Neural crest cell (in vitro differentiated cells): Measurements from ENCODE around the gene DLG5. TPM values are rescaled to one million over a fixed set of nuclear protein-coding genes. Genes with fewer than 3 reads are reported as not detected.

Experiments used
- DNase-seq: peaks from one replicate; pipeline ENCODE4 v3.0.0; 2021; ENCODE audit warnings: low read depth, mixed read lengths, low spot score
- H3K27ac Mint-ChIP-seq: one replicate; pipeline ENCODE4 v1.8.0; 2021; ENCODE audit warnings: mild to moderate bottlenecking, mixed read lengths; ENCODE audit not compliant: unreplicated experiment
- H3K27me3 Mint-ChIP-seq: 2 replicates; pipeline ENCODE4 v1.8.0; 2021; ENCODE audit warnings: low read depth, mild to moderate bottlenecking, mixed read lengths
- H3K36me3 Mint-ChIP-seq: 2 replicates; pipeline ENCODE4 v1.8.0; 2021; ENCODE audit warnings: low read depth, mild to moderate bottlenecking, mixed read lengths
- H3K4me1 Mint-ChIP-seq: 2 replicates; pipeline ENCODE4 v1.8.0; 2021; ENCODE audit warnings: mixed read lengths
- H3K4me3 Mint-ChIP-seq: one replicate; pipeline ENCODE4 v1.8.0; 2021; ENCODE audit warnings: mild to moderate bottlenecking, mixed read lengths
- H3K9me3 Mint-ChIP-seq: 2 replicates; pipeline ENCODE4 v1.8.0; 2021; ENCODE audit warnings: mixed read lengths
- CTCF ChIP-seq: fragments of 200-600 bp; sonication (generic); conservative IDR thresholded peaks from 2 replicates; pipeline ENCODE4 v1.5.0; 2021; ENCODE audit warnings: antibody characterized with exemption, mild to moderate bottlenecking
- total RNA-seq: library from RNA; stranded (reverse); gene quantifications from 2 replicates; pipeline ENCODE4 v1.2.1, GENCODE V29; 2021

DLG5 gene
- total RNA-seq, 1 donor from 2014 or later = 87.3 TPM

GRCh38 chr10:77823811-77824542 is 102.6 kb downstream of the DLG5 start:
- Mint-ChIP-seq H3K36me3 (peaks cover 13% of the 10 kb centered on the region), H3K27ac (no peak overlapping the region), H3K4me3 (no peak overlapping the region), H3K27me3 (no peaks in the 10 kb centered on the region), H3K9me3 (no peaks in the 10 kb centered on the region), H3K4me1 (peaks cover 5% of the 10 kb centered on the region)
- DNase-seq = no peak
- TF ChIP-seq CTCF = no peak

DNA sequence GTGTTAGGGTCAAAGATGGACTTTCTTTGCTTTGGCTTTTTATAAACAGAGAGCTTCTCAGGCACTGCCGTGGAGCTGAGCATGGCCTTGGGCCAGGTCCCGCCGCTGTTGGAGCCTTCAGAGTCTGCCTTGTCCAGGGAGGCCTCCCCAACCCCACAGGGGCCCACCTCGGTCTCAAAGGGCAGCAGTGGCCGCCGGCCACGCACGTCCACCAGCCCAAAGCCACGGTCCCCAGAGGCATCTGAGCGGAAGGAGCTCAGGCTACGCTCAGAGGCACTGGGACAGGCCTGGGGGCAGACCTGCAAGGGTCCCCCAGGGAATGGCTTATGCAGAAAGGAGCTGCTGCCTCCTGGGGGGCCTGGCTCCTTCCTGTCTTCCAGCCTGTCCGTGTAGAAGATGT is 105.0 kb downstream of the DLG5 start:
- H3K4me1 Mint-ChIP-seq = peaks cover 5% of the 10 kb centered on the region
- DNase-seq = no peak
- no peaks in the 10 kb centered on the region for H3K27me3 Mint-ChIP-seq
- H3K4me3 Mint-ChIP-seq = no peak overlapping the region
- no peak for TF ChIP-seq CTCF
- H3K36me3 Mint-ChIP-seq = peaks cover 11% of the 10 kb centered on the region
- no peaks in the 10 kb centered on the region for H3K9me3 Mint-ChIP-seq
- H3K27ac Mint-ChIP-seq = peak overlapping the region; percentile 3

DNA sequence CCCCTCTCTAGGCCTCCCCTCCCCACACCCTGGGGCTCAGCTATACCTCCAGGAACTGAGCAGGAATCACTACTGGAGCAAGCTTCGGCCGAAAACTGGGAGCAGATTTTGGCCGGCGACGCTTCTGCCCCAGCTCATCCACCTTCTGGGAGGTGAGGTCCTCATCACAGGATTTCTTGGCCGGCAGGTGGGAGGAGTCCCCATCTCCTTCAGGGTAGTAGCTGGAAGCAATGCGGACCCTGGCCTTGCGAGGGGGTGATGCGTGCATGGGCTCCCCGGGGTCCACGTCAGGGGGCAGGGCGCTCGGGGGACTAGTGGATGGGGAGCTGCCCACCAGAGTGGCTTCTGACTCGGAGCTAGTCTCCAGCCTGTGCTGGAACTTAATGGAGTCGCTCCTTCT is 105.5 kb downstream of the DLG5 start:
- H3K27me3 Mint-ChIP-seq = no peaks in the 10 kb centered on the region
- H3K36me3 Mint-ChIP-seq = peaks cover 10% of the 10 kb centered on the region
- H3K9me3 Mint-ChIP-seq = no peaks in the 10 kb centered on the region

GRCh38 chr10:77820349-77820748 is 106.2 kb downstream of the DLG5 start:
- Mint-ChIP-seq H3K36me3 (peaks cover 8% of the 10 kb centered on the region), H3K9me3 (no peaks in the 10 kb centered on the region), H3K4me3 (no peak overlapping the region), H3K27ac (peak overlapping the region; percentile 57), H3K27me3 (no peaks in the 10 kb centered on the region), H3K4me1 (no peaks in the 10 kb centered on the region)
- TF ChIP-seq CTCF = no peak
- DNase-seq = no peak

More for the DNA sequence above, 105.5 kb downstream of the DLG5 start:
- TF ChIP-seq CTCF = no peak
- Mint-ChIP-seq H3K4me1 (peaks cover 2% of the 10 kb centered on the region), H3K4me3 (no peak overlapping the region), H3K27ac (no peak overlapping the region)
- no peak for DNase-seq

GRCh38 chr10:77819210-77820112 is 107.1 kb downstream of the DLG5 start:
- peaks cover 8% of the 10 kb centered on the region for H3K36me3 Mint-ChIP-seq
- no peak overlapping the region for H3K4me3 Mint-ChIP-seq
- no peaks in the 10 kb centered on the region for H3K9me3 Mint-ChIP-seq
- H3K4me1 Mint-ChIP-seq = no peaks in the 10 kb centered on the region
- DNase-seq = no peak
- H3K27me3 Mint-ChIP-seq = no peaks in the 10 kb centered on the region
- H3K27ac Mint-ChIP-seq = no peak overlapping the region
- no peak for TF ChIP-seq CTCF
